ENCODE results near the gene LMO1. TPM values are rescaled to one million over a fixed set of nuclear protein-coding genes. Genes with fewer than 3 reads are reported as not detected.
A peak's percentile ranks its signal among the peaks of the same experiment; 100 is the strongest.

Gene LMO1
- polyA plus RNA-seq, 3 donors = not detected

GRCh38 chr11:8286886-8287285 is 23.2 kb upstream of the LMO1 start:
- Histone ChIP-seq H3K9ac (ENCODE audit: insufficient read depth, low read length, poor library complexity, severe bottlenecking) (no peak overlapping the region), H3K79me2 (ENCODE audit: insufficient read depth, low read length) (no peaks in the 10 kb centered on the region), H3K4me3 (replicated peaks in 1 of 3; ENCODE audit: low read depth in 2 of 3, low read length in 3 of 3) (no peak overlapping the region), H3K36me3 (replicated peaks in 1 of 2; ENCODE audit: control insufficient read depth in 1 of 2, insufficient read depth in 2 of 2, low read length in 2 of 2) (no peaks in the 10 kb centered on the region), H3K4me1 (ENCODE audit: control insufficient read depth in 1 of 2, insufficient read depth in 2 of 2, low read length in 2 of 2) (no peaks in the 10 kb centered on the region), H3K4me2 (replicated peaks; ENCODE audit: extremely low read depth, low read length, poor library complexity, severe bottlenecking) (no peak overlapping the region), H2AFZ (ENCODE audit: insufficient read depth, low read depth, low read length, poor library complexity, severe bottlenecking) (no peak overlapping the region), H3K27me3 (ENCODE audit: control insufficient read depth in 2 of 2, insufficient read depth in 2 of 2, low read length in 2 of 2) (peaks cover 10 to 27% of the 10 kb centered on the region in 2 donors), H3K9me3 (replicated peaks in 1 of 2; ENCODE audit: control insufficient read depth in 1 of 2, insufficient read depth in 1 of 2, low read length in 2 of 2) (no peaks in the 10 kb centered on the region), H4K20me1 (ENCODE audit: insufficient read depth, low read length) (no peaks in the 10 kb centered on the region), H3K27ac (ENCODE audit: low read depth in 1 of 2, low read length in 2 of 2) (no peak overlapping the region)
- H3K27ac Mint-ChIP-seq = peak overlapping the region in 1 of 7 donors; percentile 12
- no peak for DNase-seq
- H3K27me3 Mint-ChIP-seq (ENCODE audit: low read depth in 3 of 3) = peaks cover 5 to 20% (median 15%) of the 10 kb centered on the region in 3 donors
- H3K9me3 Mint-ChIP-seq = no peaks in the 10 kb centered on the region
- intact Hi-C loops (cut with micrococcal nuclease) = no loop called here
- no peak overlapping the region for H3K4me3 Mint-ChIP-seq
- H3K4me1 Mint-ChIP-seq = peaks cover 7% of the 10 kb centered on the region
- H3K36me3 Mint-ChIP-seq = no peaks in the 10 kb centered on the region
- TF ChIP-seq, protein P1, sequence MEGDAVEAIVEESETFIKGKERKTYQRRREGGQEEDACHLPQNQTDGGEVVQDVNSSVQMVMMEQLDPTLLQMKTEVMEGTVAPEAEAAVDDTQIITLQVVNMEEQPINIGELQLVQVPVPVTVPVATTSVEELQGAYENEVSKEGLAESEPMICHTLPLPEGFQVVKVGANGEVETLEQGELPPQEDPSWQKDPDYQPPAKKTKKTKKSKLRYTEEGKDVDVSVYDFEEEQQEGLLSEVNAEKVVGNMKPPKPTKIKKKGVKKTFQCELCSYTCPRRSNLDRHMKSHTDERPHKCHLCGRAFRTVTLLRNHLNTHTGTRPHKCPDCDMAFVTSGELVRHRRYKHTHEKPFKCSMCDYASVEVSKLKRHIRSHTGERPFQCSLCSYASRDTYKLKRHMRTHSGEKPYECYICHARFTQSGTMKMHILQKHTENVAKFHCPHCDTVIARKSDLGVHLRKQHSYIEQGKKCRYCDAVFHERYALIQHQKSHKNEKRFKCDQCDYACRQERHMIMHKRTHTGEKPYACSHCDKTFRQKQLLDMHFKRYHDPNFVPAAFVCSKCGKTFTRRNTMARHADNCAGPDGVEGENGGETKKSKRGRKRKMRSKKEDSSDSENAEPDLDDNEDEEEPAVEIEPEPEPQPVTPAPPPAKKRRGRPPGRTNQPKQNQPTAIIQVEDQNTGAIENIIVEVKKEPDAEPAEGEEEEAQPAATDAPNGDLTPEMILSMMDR (IDR thresholded peaks at IDR 0.05) = no peak
- 100% methylated on average over 1 of the region's 2 CpGs for WGBS (ENCODE audit: insufficient coverage)

GRCh38 chr11:8285796-8286195 is 22.1 kb upstream of the LMO1 start:
- Mint-ChIP-seq H3K4me3 (no peak overlapping the region), H3K27ac (no peak overlapping the region), H3K9me3 (no peaks in the 10 kb centered on the region), H3K27me3 (ENCODE audit: low read depth in 3 of 3) (peaks cover 5 to 18% (median 15%) of the 10 kb centered on the region in 3 donors), H3K36me3 (no peaks in the 10 kb centered on the region), H3K4me1 (peaks cover 7% of the 10 kb centered on the region)
- Histone ChIP-seq H3K79me2 (ENCODE audit: insufficient read depth, low read length) (no peaks in the 10 kb centered on the region), H3K36me3 (replicated peaks in 1 of 2; ENCODE audit: control insufficient read depth in 1 of 2, insufficient read depth in 2 of 2, low read length in 2 of 2) (no peaks in the 10 kb centered on the region), H3K9me3 (replicated peaks in 1 of 2; ENCODE audit: control insufficient read depth in 1 of 2, insufficient read depth in 1 of 2, low read length in 2 of 2) (no peaks in the 10 kb centered on the region), H3K4me1 (ENCODE audit: control insufficient read depth in 1 of 2, insufficient read depth in 2 of 2, low read length in 2 of 2) (no peaks in the 10 kb centered on the region), H3K9ac (ENCODE audit: insufficient read depth, low read length, poor library complexity, severe bottlenecking) (no peak overlapping the region), H3K27ac (ENCODE audit: low read depth in 1 of 2, low read length in 2 of 2) (no peak overlapping the region), H3K4me3 (replicated peaks in 1 of 3; ENCODE audit: low read depth in 2 of 3, low read length in 3 of 3) (no peak overlapping the region), H3K27me3 (ENCODE audit: control insufficient read depth in 2 of 2, insufficient read depth in 2 of 2, low read length in 2 of 2) (peaks cover 10 to 28% of the 10 kb centered on the region in 2 donors), H2AFZ (ENCODE audit: insufficient read depth, low read depth, low read length, poor library complexity, severe bottlenecking) (no peak overlapping the region), H3K4me2 (replicated peaks; ENCODE audit: extremely low read depth, low read length, poor library complexity, severe bottlenecking) (no peak overlapping the region), H4K20me1 (ENCODE audit: insufficient read depth, low read length) (no peaks in the 10 kb centered on the region)
- no peak for DNase-seq
- TF ChIP-seq, protein P1 (IDR thresholded peaks at IDR 0.05) = no peak
- intact Hi-C loops (cut with micrococcal nuclease) = no loop called here
- 92% methylated on average over 3 of the region's 4 CpGs for WGBS (ENCODE audit: insufficient coverage)

All from CD14-positive monocyte (primary cell).